Middle frontal gyrus (tissue), 1 donor: Measurements from ENCODE around the gene AGBL4.

Experiments used
- DNase-seq: peaks from one replicate; pipeline ENCODE4 v3.0.0-alpha.2; 2015; ENCODE audit warnings: low spot score; ENCODE audit errors: extremely low spot score

The AGBL4 gene

GRCh38 chr1:48603222-48603621 lies 1420.5 kb downstream of the AGBL4 start:
- no peak for DNase-seq

DNA sequence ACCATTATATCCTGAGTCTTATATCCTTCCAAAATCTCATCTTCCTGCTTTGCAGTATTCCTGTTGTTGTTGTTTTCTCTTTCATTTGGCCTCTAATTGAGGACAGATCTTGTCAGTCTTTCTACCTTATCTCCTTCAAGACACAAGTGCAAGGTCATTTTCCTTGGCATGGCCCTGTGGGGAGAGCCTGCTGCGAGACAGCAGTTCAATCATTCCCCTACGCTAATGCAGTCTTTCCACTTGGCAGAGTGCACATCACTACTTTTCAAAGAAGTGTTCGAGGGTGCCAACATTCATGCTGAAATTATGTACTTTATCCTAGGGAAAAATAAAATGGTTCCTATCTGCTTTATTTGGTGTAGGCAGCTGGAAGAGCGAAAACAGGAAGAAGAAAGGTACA lies 1421.4 kb downstream of the AGBL4 start:
- no peak for DNase-seq

DNA sequence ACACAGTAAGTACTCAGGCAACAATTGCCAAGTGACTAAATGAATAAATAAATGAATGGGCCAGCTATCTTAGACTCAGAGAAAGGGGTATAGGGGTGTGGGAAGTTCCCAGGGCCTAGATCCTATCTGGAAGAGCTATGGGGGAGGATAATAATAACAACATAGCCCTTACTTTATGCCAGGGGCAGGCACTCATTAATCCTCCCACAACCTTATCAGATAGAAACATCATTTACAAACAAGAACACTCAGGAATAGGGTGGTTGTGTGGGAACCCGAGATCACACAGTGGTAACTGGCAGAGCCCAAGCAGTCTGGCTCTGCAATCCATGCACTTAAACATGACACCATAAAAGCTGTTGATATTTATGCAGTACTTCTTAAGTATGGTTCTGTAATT lies 1423.6 kb downstream of the AGBL4 start:
- no peak for DNase-seq

DNA sequence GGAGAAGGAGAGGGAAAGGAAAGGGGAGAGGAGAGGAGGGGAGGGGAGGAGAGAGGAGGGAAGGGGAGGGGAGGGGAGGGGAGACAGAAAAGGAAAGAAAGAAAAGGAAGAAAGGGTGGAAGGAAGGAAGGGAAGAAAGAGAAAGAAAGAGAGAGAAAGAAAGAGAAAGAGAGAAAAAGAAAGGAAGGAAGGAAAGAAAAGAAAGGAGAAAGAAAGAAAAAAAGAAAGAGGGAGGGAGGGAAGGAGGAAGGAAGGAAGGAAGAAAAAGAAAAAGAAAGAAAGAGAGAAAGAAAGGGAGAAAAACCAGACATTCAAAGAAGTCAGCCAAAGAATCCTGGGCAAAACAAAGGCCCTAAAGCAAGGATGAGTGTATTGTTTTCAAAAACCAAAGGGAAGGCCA lies 1426.1 kb downstream of the AGBL4 start:
- DNase-seq = no peak

DNA sequence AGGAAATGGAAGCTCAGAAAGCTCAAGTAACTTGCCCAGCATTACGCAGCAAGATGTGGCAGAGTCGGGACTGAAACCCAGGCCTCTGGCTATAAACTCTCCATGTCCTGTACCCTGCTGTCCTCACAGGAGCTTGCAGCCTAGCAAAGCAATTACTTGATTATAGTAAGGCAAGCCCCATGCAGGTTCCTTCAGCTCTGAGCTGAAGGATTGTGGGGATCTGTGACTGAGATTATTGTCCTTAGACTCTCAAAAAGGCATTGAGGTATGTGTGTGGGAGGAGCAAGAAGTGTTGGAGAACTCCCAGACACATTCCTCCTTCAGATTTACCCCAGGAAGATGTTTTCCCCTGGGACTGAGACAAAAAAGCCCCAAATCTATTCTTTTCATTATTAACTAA lies 1427.7 kb downstream of the AGBL4 start:
- no peak for DNase-seq

GRCh38 chr1:48595613-48596012 lies 1428.1 kb downstream of the AGBL4 start:
- DNase-seq = no peak

GRCh38 chr1:48592330-48592729 lies 1431.4 kb downstream of the AGBL4 start:
- no peak for DNase-seq

DNA sequence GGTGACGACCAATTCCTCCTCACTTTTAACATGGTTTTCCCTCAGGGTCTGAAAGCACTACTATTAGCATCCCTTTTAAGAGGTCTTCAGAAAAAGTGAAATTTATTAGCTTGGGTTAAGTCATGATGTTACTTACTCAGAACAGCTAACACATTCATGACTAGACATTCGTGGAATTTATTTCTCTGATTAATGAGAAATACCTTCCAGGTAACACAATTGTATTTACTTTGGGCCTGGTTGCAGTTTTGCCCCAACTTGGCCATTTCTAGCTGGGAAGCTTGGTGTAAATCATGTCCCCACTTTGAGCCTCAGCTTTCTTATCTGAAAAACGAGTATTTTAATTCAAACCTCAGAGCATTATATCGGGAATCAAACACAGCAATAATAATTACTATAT lies 1432.6 kb downstream of the AGBL4 start:
- no peak for DNase-seq

DNA sequence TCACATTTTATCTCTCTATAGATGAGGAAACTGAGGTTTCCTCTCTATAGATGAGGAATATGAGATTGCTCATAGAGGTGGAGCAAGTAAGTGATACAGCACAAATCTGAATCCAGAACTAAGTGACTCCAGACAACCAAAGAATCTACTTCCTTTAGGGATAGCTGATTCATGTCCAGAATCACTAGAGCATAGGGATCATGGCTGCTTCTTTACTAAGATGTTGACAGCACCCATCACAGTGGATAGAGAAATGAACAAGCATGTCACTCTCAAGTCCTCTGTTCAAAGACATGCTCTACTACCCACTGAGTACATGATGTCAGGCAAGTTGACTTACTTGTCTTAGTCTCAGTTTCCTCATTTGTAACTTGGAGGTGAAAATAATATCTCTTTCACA lies 1435.7 kb downstream of the AGBL4 start:
- DNase-seq = no peak

- DNase-seq = no peak
Observed at GRCh38 chr1:48582408-48582807, 1441.3 kb downstream of the AGBL4 start.

- DNase-seq = no peak
Observed at GRCh38 chr1:48581270-48581669, 1442.5 kb downstream of the AGBL4 start.

DNA sequence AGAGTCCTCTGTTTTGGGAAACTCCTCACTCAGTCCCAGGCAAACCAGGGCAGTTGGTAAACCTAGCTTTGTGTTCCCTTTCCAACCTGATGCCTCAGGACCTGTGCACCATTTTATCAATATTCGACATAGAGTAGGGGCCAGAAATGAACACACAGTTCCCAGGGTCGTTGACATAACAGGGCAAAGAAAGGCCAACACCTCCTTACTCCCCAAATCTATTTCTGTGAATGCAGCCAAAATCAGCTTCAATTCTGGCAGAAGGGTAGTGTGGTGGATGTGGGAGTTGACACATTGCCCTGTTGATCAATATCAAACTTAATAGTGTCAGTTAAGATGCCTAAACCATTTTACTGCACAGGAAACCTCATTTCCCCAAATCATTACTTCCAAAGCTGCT lies 1447.2 kb downstream of the AGBL4 start:
- DNase-seq = no peak

- DNase-seq = peak; percentile 57
Observed at GRCh38 chr1:48572646-48573258, 1451.0 kb downstream of the AGBL4 start.

DNA sequence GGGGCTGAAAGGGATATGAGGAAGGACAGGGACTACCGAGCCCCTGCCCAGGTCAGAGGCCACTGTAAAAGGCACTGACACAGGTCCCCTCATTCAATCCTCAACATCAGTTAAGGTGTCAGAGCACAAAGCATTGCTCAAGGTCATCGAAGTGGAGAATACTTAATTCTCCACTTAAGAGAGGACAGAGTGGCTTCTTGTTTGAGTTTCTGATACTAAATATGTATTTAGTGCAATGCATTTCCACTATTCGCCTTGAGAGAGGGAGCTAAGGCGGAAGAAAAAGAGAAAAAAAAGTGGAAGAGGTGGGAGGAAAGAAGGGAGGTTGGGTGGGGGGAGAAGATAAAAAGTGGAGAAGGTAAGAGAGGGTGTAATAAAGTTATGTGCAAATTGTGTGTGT lies 1451.6 kb downstream of the AGBL4 start:
- DNase-seq = no peak

DNA sequence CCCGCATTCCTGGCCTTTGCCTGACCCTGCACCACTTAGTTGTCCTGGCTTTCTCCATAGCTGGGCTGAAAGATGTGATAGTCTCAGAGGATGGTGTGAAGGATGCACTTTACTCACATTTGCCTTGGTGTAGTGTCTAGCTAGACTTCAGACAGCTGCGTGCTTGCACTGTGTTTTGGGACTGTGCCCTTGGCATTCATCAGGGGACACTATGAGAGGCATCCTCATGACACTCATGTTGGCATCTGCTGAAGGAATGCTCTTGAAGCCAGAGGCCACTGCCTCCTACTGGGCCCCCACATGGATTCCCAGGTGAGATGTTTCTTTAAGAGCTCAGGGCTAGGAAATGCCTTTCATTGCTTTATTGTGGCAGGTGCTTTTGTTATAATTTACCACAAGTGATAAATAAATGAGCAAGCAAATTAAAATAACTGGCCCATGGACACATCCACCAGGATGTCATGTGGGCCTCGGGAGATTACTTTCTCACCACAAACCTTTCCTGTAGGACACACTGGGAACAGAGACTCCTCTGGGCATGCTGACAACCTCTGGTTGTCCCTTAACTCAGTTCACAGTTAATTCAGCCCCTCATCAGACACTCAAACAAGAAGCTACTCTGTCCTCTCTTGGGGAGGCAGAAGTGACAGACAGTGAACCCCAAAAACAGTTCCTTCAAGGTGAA lies 1452.3 kb downstream of the AGBL4 start:
- DNase-seq = no peak

- DNase-seq = no peak
Observed at GRCh38 chr1:48570568-48570967, 1453.2 kb downstream of the AGBL4 start.

DNA sequence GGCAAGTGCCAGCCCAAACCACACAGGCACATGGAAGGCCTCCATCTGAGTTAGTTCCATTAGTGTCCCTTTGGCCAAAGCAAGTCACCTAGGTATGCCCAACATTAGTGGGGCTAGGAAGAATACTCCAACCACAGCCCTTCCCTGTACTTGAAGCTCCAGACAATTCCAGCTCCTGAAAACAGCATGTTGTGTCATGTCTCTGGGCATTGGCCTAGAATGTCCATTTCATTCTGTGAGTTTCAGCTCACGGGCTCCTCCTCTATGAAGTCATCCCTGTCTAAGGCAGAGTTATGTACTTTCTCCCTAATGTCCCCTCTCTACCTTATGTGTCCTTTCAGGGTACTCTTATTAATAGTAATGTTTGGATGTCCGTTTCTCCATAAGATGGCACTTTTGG lies 1455.3 kb downstream of the AGBL4 start:
- no peak for DNase-seq

DNA sequence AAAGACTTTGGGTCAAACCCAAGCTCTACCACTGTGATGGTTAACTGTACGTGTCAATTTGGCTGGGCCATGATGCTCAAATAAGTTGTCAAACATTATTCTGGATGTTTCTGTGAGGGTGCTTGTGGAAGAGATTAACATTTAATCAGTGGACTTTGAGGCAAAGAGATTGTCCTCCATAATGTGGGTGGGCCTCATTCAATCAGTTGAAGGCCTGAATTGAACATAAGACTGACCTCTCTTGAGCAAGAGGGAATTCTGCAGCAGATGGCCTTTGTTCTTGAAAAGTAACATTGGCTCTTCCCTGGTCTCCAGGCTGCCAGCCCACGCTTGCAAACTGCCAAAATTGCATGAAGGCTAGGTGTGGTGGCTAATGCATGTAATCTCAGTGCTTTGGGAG lies 1457.3 kb downstream of the AGBL4 start:
- DNase-seq = no peak

DNA sequence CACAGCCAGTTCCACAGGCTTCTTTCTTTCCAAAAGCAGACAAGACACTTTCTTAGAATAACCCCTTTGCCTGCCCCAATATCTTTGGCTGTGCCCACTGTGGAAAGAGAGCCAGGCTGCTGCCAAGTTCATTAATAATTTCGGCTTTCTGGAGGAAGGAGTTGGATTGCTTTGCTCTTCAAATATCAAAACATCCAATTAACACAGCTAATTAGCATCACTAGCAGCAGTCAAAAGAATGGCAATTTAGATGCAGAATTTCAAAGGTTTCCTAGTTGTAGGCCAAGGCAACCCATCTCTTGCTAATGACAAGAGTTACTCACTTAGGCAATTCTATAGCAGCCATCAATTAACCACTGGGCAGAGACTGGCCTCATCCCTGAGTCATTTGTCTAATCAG lies 1460.7 kb downstream of the AGBL4 start:
- DNase-seq = no peak

DNA sequence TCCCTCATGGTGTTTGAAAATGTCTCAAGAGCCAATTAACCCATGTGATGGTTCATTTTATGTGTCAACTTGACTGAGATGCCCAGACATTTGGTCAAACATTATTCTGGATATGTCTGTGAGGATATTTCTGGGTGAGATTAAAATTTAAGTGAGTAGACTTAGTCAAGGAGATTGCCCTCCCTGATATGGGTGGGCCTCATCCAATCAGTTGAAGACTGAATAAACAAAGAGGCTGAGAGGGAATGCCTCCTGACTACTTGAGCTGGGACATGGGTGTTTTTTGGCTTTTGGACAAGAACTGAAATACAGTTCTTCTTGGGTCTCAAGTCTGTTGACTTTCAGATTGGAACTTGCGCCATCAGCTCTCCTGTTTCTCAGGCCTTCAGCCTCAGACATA lies 1462.3 kb downstream of the AGBL4 start:
- no peak for DNase-seq

GRCh38 chr1:48560577-48560976 lies 1463.2 kb downstream of the AGBL4 start:
- no peak for DNase-seq

DNA sequence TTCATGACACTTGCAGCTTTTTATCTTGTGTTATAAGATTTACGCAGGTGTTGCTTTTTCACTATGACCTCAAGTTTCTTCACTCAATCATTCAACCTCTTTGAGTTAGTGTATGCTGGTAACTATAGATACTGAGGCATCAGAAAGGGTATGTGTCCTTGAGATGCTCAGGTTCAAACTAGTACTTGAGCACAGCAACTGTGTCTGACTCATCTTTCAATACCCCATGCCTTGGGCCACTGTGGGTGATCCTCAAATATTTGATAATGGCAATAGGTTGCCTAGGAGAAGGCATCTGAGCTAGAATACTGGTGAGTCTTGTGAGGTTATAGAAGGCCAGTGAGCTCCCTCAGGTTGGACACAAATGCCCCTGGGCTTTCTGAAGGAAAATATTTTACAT lies 1463.6 kb downstream of the AGBL4 start:
- DNase-seq = no peak

DNA sequence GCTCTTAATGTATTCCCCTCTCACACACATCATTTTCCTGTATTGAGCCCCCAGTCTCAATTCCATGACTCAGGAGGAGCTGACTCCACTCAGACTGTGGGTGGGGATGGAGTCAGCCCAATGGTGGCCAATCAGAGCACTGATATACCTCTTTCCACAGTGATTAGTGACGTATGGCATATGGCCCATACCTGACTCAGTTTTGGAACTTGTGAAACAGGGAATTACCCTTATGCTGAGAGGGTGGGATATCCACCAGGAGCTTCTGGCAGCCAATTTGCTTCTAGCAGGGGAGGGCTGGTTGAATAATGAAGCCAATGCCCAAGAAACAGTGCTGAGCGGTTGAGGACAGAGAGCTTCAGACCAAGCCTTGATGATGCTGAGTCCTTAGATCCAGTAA lies 1465.4 kb downstream of the AGBL4 start:
- DNase-seq = no peak
